Gastrocnemius medialis (tissue), 4 donors: Measurements from ENCODE around the gene ADARB2. TPM values are rescaled to one million over a fixed set of nuclear protein-coding genes. Genes with fewer than 3 reads are reported as not detected.

Experiments
- ATAC-seq, 2 donors: fragments of 150-250 bp; one replicate each; pipeline ENCODE4 v1.9.1; 2016
- DNase-seq, 2 donors: peaks; one replicate each; pipeline ENCODE4 v3.0.0-alpha.2; 2019
- H3K27ac ChIP-seq, 4 donors: fragments of 200-600 bp; sonication (generic); 1 replicate in 1 of 4; 2 replicates in 3 of 4; pipeline ENCODE4 v1.5.1; 2016 to 2018; ENCODE audit warnings: mild to moderate bottlenecking in 2 of 4, moderate library complexity in 1 of 4
- H3K27me3 ChIP-seq, 3 donors: fragments of 200-600 bp; sonication (generic) in 2 of 3; 1 replicate in 1 of 3; 2 replicates in 2 of 3; pipeline versions ENCODE4 v1.5.1 to v1.6.0; 2016 to 2019; ENCODE audit warnings: mild to moderate bottlenecking in 1 of 3, moderate library complexity in 1 of 3
- H3K36me3 ChIP-seq, 2 donors: fragments of 200-600 bp; sonication (generic) in 1 of 2; one replicate each; pipeline ENCODE4 v1.5.1; 2017 to 2018
- H3K4me1 ChIP-seq, 2 donors: fragments of 200-600 bp; sonication (generic) in 1 of 2; one replicate each; pipeline ENCODE4 v1.5.1; 2016 to 2017; ENCODE audit warnings: mild to moderate bottlenecking in 2 of 2
- H3K4me3 ChIP-seq, 4 donors: fragments of 200-600 bp; sonication (generic) in 3 of 4; 1 replicate in 1 of 4; 2 replicates in 3 of 4; pipeline ENCODE4 v1.5.1; 2016 to 2019; ENCODE audit warnings: mild to moderate bottlenecking in 2 of 4
- H3K9me3 ChIP-seq, 3 donors: fragments of 200-600 bp; sonication (generic) in 2 of 3; 1 replicate in 1 of 3; 2 replicates in 2 of 3; pipeline ENCODE4 v1.5.1; 2016 to 2019
- POLR2A ChIP-seq, 2 donors: fragments of 450-650 bp; IDR thresholded peaks; one replicate each; pipeline ENCODE4 v1.6.1; 2017; ENCODE audit warnings: antibody characterized with exemption in 2 of 2, mild to moderate bottlenecking in 2 of 2, moderate library complexity in 2 of 2
- in situ Hi-C, 4 donors: fragments of 200-750 bp; cut with MboI; loops; one replicate each; pipeline versions ENCODE4 v1.15.0 to v1.8.0; 2017; ENCODE audit warnings: low sequenced_read_pairs in 4 of 4
- intact Hi-C: fragments of 100-400 bp; cut with DNase I; formaldehyde crosslinking; loops from one replicate; pipeline ENCODE4 v1.15.1; 2023; ENCODE audit warnings: low total_unique reads
- total RNA-seq, 4 donors: library from RNA; depleted of rRNA; stranded (reverse); fragments of >200 nt; gene quantifications; one replicate each; pipeline versions ENCODE4 v1.1.0 to v1.2.3, GENCODE V29; 2016
- TF ChIP-seq, protein P1 (sequence below), 5 experiments: fragments of 450-650 bp in 3 of 5; fragments of 200-600 bp in 2 of 5; sonication (generic) in 2 of 5; IDR thresholded peaks in 4 of 5; conservative IDR thresholded peaks in 1 of 5; 1 replicate in 4 of 5; 2 replicates in 1 of 5; pipeline ENCODE4 v1.5.1; 2016 to 2019; ENCODE audit warnings: antibody characterized with exemption in 5 of 5, mild to moderate bottlenecking in 3 of 5, moderate library complexity in 3 of 5

Gene ADARB2
- total RNA-seq, 4 donors from 2014 or later, result 0.07 to 0.87 (median 0.10) TPM

DNA sequence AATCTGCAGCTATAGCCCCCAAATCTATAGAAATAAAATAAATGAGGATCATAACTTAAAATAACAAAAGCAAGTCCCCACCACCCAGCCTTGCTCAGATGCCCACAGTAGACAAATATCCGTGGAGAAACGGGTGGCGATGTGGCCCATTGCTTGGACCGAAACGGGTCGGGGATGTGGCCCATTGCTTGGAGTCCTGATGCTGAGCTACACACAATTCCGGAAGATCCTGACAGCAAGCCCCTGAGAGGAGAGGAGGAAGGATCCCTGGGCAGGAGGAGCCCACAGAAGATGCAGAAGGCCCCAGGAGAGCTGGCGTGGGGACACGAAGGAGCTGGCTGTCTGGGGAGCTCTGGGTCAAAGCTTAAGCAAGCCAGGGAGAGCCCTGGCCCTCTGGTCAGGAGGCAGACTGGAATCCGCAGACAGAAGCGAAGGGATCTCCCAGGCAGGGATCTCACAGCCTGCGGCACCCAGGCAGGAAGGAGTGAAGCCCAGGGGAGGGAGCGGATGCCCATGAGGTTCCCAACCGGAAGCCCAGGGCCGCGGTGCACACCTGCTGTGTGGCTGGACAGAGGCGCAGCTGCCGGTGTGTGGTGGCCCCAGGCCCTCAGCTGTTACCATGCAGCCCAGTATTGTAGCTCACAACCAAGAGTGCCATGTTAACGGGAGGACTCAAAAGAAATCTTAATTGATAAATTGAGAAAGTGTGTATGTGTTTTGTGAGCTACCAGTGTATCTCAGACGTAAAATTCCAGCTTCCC, 138.8 kb downstream of the ADARB2 start:
- H3K27me3 ChIP-seq, result no peaks in the 10 kb centered on the region
- no peak for DNase-seq
- no peaks in the 10 kb centered on the region for H3K4me1 ChIP-seq
- intact Hi-C loops (no loop called here), in situ Hi-C loops (no loop called here)
- no peak for ATAC-seq
- H3K9me3 ChIP-seq, result no peaks in the 10 kb centered on the region
- TF ChIP-seq, protein P1, sequence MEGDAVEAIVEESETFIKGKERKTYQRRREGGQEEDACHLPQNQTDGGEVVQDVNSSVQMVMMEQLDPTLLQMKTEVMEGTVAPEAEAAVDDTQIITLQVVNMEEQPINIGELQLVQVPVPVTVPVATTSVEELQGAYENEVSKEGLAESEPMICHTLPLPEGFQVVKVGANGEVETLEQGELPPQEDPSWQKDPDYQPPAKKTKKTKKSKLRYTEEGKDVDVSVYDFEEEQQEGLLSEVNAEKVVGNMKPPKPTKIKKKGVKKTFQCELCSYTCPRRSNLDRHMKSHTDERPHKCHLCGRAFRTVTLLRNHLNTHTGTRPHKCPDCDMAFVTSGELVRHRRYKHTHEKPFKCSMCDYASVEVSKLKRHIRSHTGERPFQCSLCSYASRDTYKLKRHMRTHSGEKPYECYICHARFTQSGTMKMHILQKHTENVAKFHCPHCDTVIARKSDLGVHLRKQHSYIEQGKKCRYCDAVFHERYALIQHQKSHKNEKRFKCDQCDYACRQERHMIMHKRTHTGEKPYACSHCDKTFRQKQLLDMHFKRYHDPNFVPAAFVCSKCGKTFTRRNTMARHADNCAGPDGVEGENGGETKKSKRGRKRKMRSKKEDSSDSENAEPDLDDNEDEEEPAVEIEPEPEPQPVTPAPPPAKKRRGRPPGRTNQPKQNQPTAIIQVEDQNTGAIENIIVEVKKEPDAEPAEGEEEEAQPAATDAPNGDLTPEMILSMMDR (IDR thresholded peaks at IDR 0.05 in 4 of 5, conservative IDR thresholded peaks at IDR 0.05 in 1 of 5), result no peak
- TF ChIP-seq POLR2A (IDR thresholded peaks at IDR 0.05), result no peak
- no peaks in the 10 kb centered on the region for H3K36me3 ChIP-seq
- no peak overlapping the region for H3K4me3 ChIP-seq
- H3K27ac ChIP-seq, result no peak overlapping the region

DNA sequence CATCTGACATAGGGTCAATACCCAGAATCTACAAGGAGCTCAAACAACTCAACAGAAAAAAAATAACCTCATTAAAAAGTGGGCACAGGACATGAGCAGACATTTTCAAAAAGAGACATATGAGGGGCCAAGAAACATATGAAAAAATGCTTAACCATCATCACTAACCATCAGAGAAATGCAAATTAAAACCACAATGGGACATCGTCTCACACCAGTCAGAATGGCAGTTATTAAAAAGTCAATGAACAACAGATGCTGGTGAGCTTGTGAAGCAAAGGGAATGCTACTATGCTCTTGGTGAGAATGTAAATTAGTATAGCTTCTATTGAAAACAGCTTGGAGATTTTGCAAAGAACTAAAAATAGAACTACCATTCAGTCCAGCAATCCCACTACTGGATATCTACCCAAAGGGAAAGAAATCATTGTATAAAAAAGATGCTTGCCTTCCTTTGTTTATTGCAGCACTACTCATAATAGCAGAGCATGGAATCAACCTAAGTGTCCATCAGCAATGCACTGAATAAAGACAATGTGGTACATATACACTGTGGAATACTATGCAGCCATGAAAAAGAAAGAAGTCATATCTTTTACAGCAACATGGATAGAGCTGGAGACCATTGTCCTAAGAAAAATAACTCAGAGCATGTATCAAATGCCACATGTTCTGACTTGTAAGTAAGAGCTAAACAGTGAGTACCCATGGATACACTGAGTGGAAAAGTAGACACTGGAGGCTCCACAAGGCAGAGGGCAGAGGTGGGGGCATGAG, 139.8 kb downstream of the ADARB2 start:
- TF ChIP-seq, protein P1 (IDR thresholded peaks at IDR 0.05 in 4 of 5, conservative IDR thresholded peaks at IDR 0.05 in 1 of 5), result no peak
- TF ChIP-seq POLR2A (IDR thresholded peaks at IDR 0.05), result no peak
- no peak for DNase-seq
- in situ Hi-C loops, result no loop called here
- H3K36me3 ChIP-seq, result no peaks in the 10 kb centered on the region
- H3K9me3 ChIP-seq, result no peaks in the 10 kb centered on the region
- no peak overlapping the region for H3K27ac ChIP-seq
- intact Hi-C loops, result no loop called here
- no peak for ATAC-seq
- H3K4me1 ChIP-seq, result no peaks in the 10 kb centered on the region
- no peaks in the 10 kb centered on the region for H3K27me3 ChIP-seq
- no peak overlapping the region for H3K4me3 ChIP-seq

DNA sequence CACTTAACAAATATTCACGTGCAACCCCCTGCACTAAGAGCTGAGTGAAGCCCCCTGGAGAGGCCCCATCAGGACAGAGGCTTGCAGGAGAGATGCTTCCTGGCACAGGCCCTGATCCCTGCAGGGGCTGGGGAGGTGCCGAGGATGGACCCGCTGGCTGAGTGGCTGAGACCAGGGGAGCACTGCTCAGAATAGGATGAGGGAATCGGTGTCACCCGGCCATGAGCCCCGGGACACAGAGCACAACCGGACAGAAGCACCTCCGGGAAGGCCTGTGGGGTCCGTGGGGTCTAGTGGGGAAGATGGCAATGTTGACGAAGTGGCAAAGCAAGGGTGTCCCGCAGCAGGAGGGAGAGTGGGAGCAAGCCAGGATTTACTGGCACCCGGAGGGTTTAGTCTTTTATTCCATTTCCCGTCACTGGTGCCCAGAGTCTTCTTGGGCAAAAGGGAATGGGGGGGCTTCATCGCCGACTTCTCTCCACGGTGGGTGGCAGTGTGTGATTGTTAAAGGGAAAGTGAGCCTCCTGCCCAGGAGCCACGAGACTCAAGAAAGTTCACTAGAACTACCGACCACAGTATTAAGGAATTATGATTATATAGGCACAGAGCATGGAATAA, 140.7 kb downstream of the ADARB2 start:
- no peaks in the 10 kb centered on the region for H3K4me1 ChIP-seq
- ATAC-seq, result no peak

DNA sequence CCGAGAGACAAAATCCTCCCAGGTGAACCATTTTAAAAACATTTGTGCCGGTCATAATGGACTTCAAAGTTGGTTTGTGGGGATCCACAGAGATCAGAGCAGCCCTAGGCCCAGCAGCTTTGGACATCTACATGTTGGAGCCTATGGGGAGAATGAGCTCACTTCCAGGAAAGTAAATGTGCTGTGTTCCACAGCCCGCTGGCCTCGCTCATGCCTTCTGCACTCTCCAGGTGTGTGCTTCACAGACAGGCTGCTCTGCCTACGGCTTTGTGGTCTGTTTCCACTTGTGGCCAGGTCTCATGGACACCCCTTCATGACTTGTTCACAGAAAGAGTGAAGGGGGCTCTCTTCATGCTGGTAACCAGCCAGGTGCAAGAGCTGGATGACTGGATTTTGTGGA, 141.6 kb downstream of the ADARB2 start:
- DNase-seq (no peak), ATAC-seq (no peak)
- Histone ChIP-seq H3K27ac (no peak overlapping the region), H3K4me1 (no peaks in the 10 kb centered on the region), H3K4me3 (no peak overlapping the region), H3K36me3 (no peaks in the 10 kb centered on the region), H3K9me3 (no peaks in the 10 kb centered on the region), H3K27me3 (no peaks in the 10 kb centered on the region)
- in situ Hi-C loops, result no loop called here
- intact Hi-C loops, result no loop called here
- TF ChIP-seq, protein P1 (IDR thresholded peaks at IDR 0.05 in 4 of 5, conservative IDR thresholded peaks at IDR 0.05 in 1 of 5), result no peak
- TF ChIP-seq POLR2A (IDR thresholded peaks at IDR 0.05), result no peak

More for the DNA sequence above, 140.7 kb downstream of the ADARB2 start:
- TF ChIP-seq, protein P1 (IDR thresholded peaks at IDR 0.05 in 4 of 5, conservative IDR thresholded peaks at IDR 0.05 in 1 of 5), result no peak
- no peak for TF ChIP-seq POLR2A (IDR thresholded peaks at IDR 0.05)
- no peak for DNase-seq
- H3K36me3 ChIP-seq, result no peaks in the 10 kb centered on the region
- no peaks in the 10 kb centered on the region for H3K9me3 ChIP-seq
- intact Hi-C loops (no loop called here), in situ Hi-C loops (no loop called here)
- H3K27me3 ChIP-seq, result no peaks in the 10 kb centered on the region
- H3K27ac ChIP-seq, result no peak overlapping the region
- no peak overlapping the region for H3K4me3 ChIP-seq
